Measurements from ENCODE around the gene LHX3. TPM values are rescaled to one million over a fixed set of nuclear protein-coding genes. Genes with fewer than 3 reads are reported as not detected.

The LHX3 gene
- total RNA-seq, 1 donor from 2014 or later: not detected

- intact Hi-C loops (cut with DNase I): no loop called here
- ATAC-seq: no peak
Measured at GRCh38 chr9:136185596-136186366, 19.1 kb downstream of the LHX3 start.

GRCh38 chr9:136185066-136185465 is 19.9 kb downstream of the LHX3 start:
- DNase-seq (ENCODE audit: low spot score) (no peak), ATAC-seq (no peak)
- intact Hi-C loops (cut with DNase I): no loop called here

More at GRCh38 chr9:136185596-136186366, 19.1 kb downstream of the LHX3 start:
- DNase-seq (ENCODE audit: low spot score): no peak

GRCh38 chr9:136182850-136183422 is 22.0 kb downstream of the LHX3 start:
- DNase-seq (ENCODE audit: low spot score): no peak
- intact Hi-C loops (cut with DNase I): no loop called here
- ATAC-seq: no peak

- no peak for ATAC-seq
- no peak for DNase-seq (ENCODE audit: low spot score)
- intact Hi-C loops (cut with DNase I): no loop called here
Measured at GRCh38 chr9:136182420-136182787, 22.5 kb downstream of the LHX3 start.

GRCh38 chr9:136181784-136182419 is 23.0 kb downstream of the LHX3 start:
- DNase-seq (ENCODE audit: low spot score) (no peak), ATAC-seq (no peak)
- intact Hi-C loops (cut with DNase I): no loop called here

- DNase-seq (ENCODE audit: low spot score): no peak
- intact Hi-C loops (cut with DNase I): no loop called here
- ATAC-seq: no peak
Measured at GRCh38 chr9:136180586-136180985, 24.3 kb downstream of the LHX3 start.

GRCh38 chr9:136179761-136180160 is 25.2 kb downstream of the LHX3 start:
- DNase-seq (ENCODE audit: low spot score) (no peak), ATAC-seq (no peak)
- intact Hi-C loops (cut with DNase I): no loop called here

- intact Hi-C loops (cut with DNase I): no loop called here
- ATAC-seq: no peak
- DNase-seq (ENCODE audit: low spot score): no peak
Measured at GRCh38 chr9:136179101-136179616, 25.8 kb downstream of the LHX3 start.

- ATAC-seq (no peak), DNase-seq (ENCODE audit: low spot score) (no peak)
- intact Hi-C loops (cut with DNase I): no loop called here
Measured at GRCh38 chr9:136178773-136179075, 26.2 kb downstream of the LHX3 start.

- intact Hi-C loops (cut with DNase I): no loop called here
- DNase-seq (ENCODE audit: low spot score): no peak
Measured at GRCh38 chr9:136178061-136178772, 26.7 kb downstream of the LHX3 start.

GRCh38 chr9:136177224-136177623 is 27.7 kb downstream of the LHX3 start:
- ATAC-seq: no peak
- DNase-seq (ENCODE audit: low spot score): no peak
- intact Hi-C loops (cut with DNase I): no loop called here

More at GRCh38 chr9:136178061-136178772, 26.7 kb downstream of the LHX3 start:
- no peak for ATAC-seq

- no peak for ATAC-seq
- intact Hi-C loops (cut with DNase I): no loop called here
- DNase-seq (ENCODE audit: low spot score): no peak
Measured at GRCh38 chr9:136175616-136176197, 29.2 kb downstream of the LHX3 start.

- ATAC-seq: no peak
- DNase-seq (ENCODE audit: low spot score): no peak
- intact Hi-C loops (cut with DNase I): no loop called here
Measured at GRCh38 chr9:136174779-136175615, 29.9 kb downstream of the LHX3 start.

GRCh38 chr9:136173648-136174290 is 31.2 kb downstream of the LHX3 start:
- ATAC-seq (no peak), DNase-seq (ENCODE audit: low spot score) (no peak)
- intact Hi-C loops (cut with DNase I): no loop called here

- intact Hi-C loops (cut with DNase I): no loop called here
- DNase-seq (ENCODE audit: low spot score): no peak
Measured at GRCh38 chr9:136172412-136173079, 32.4 kb downstream of the LHX3 start.

GRCh38 chr9:136171801-136172411 is 33.0 kb downstream of the LHX3 start:
- ATAC-seq: no peak
- intact Hi-C loops (cut with DNase I): no loop called here
- DNase-seq (ENCODE audit: low spot score): no peak

More at GRCh38 chr9:136172412-136173079, 32.4 kb downstream of the LHX3 start:
- no peak for ATAC-seq

Data from sciatic nerve (tissue), 2 donors.